AG04450 (cell line): Measurements from ENCODE around the gene ZBTB8A. TPM values are rescaled to one million over a fixed set of nuclear protein-coding genes. Genes with fewer than 3 reads are reported as not detected.

Source experiments
- CTCF ChIA-PET: fragments of 300-600, 350-600 bp; formaldehyde crosslinking; extraction: SDS; loops from one replicate; lab custom pipeline; 2022; ENCODE audit warnings: antibody characterized with exemption, inconsistent platforms; lab: Charles Lee
- POLR2A ChIA-PET: fragments of 350-600 bp; formaldehyde crosslinking; extraction: SDS; loops from one replicate; lab custom pipeline; 2021; ENCODE audit warnings: antibody characterized with exemption, inconsistent platforms; lab: Yijun Ruan, JAX
- DNase-seq: peaks from one replicate; pipeline ENCODE4 v3.0.0-alpha.2; 2011; ENCODE audit warnings: low read depth, low spot score
- H3K27ac ChIP-seq: one replicate; pipeline ENCODE4 v1.5.1; 2012; ENCODE audit warnings: low read depth, low read length, control low read depth
- H3K27me3 ChIP-seq: one replicate; pipeline ENCODE4 v1.6.0; 2012; ENCODE audit warnings: low read length; ENCODE audit not compliant: control insufficient read depth, insufficient read depth
- H3K4me3 ChIP-seq: 2 replicates; pipeline ENCODE4 v1.5.1; 2011; ENCODE audit warnings: mild to moderate bottlenecking, low read depth, low read length, control low read depth
- H3K9me3 ChIP-seq: 2 replicates; pipeline ENCODE4 v1.5.1; 2012; ENCODE audit warnings: low read length; ENCODE audit not compliant: control insufficient read depth, insufficient read depth
- polyA plus RNA-seq: library from polyadenylated mRNA; depleted of rRNA; stranded (reverse); fragments of >200 nt; gene quantifications from 2 replicates; pipeline ENCODE4 v1.2.3, GENCODE V29; 2011
- TF ChIP-seq, protein P1 (sequence below): IDR thresholded peaks from 2 replicates; pipeline ENCODE4 v1.5.1; 2011; ENCODE audit warnings: low read depth, low read length, control low read depth, inconsistent platforms

Gene ZBTB8A
- polyA plus RNA-seq, 1 experiment = 7.2 TPM

DNA sequence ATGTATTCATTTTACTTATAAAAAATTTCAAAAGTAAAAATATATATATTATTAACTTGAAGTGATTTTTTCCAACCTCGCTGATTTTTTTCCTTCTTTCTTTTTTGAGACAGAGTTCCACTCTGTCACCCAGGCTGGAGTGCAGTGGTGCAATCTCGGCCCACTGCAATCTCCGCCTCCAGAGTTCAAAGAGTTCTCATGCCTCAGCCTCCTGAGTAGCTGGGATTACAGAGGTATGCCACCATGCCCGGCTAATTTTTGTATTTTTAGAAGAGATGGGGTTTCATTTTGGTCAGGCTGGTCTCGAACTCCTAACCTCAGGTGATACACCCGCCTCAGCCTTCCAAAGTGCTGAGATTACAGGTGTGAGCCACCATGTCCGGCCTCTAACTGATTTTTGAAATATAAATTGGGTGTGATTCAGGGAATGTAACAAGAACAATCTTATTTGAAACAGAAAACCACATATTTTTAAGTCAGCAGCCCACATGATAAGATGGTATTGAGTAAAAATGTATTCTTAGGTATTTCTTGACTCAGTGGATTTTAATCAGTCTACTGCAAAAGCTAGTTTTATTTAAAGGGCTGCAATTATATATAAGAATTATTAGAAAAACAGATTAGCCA lies 44.4 kb upstream of the ZBTB8A start:
- Histone ChIP-seq H3K27me3 (no peaks in the 10 kb centered on the region), H3K4me3 (no peak overlapping the region), H3K27ac (no peak overlapping the region), H3K9me3 (no peaks in the 10 kb centered on the region)
- TF ChIP-seq, protein P1, sequence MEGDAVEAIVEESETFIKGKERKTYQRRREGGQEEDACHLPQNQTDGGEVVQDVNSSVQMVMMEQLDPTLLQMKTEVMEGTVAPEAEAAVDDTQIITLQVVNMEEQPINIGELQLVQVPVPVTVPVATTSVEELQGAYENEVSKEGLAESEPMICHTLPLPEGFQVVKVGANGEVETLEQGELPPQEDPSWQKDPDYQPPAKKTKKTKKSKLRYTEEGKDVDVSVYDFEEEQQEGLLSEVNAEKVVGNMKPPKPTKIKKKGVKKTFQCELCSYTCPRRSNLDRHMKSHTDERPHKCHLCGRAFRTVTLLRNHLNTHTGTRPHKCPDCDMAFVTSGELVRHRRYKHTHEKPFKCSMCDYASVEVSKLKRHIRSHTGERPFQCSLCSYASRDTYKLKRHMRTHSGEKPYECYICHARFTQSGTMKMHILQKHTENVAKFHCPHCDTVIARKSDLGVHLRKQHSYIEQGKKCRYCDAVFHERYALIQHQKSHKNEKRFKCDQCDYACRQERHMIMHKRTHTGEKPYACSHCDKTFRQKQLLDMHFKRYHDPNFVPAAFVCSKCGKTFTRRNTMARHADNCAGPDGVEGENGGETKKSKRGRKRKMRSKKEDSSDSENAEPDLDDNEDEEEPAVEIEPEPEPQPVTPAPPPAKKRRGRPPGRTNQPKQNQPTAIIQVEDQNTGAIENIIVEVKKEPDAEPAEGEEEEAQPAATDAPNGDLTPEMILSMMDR = no peak
- CTCF ChIA-PET = interaction anchor here (1.2 to 1.4 kb wide), 2 partner anchors 25 to 94 kb away, joined by 4 to 11 read pairs; no protein-coding TSS in a partner anchor
- no peak for DNase-seq
- POLR2A ChIA-PET = no interaction called here

DNA sequence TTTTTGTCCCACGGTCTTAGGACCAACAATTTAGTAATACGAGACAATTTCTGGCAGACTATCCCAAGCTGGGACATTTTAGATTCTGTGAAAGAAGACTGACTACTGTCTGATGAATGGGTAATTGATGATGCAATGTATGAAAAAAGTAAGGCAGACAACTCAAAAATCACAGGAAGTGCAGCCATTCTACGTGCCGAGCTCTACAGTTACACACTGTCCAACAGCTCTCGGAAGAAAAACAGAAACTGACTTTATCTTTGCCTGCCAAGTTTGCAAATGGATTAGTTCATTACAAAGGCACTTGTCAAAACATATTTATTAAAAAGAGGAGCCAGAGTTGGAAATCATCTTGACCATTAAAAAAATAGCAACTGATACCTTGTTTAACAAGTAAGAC lies 43.1 kb upstream of the ZBTB8A start:
- TF ChIP-seq, protein P1 = no peak
- ChIA-PET POLR2A (interaction anchor here (0.6 kb wide), 1 partner anchor 90 kb away, joined by 7 read pairs; no protein-coding TSS in a partner anchor), CTCF (interaction anchor here (1.2 to 1.4 kb wide), 2 partner anchors 24 to 95 kb away, joined by 4 to 11 read pairs; no protein-coding TSS in a partner anchor)
- DNase-seq = no peak
- no peak overlapping the region for H3K4me3 ChIP-seq
- no peaks in the 10 kb centered on the region for H3K9me3 ChIP-seq
- H3K27me3 ChIP-seq = no peaks in the 10 kb centered on the region
- no peak overlapping the region for H3K27ac ChIP-seq

DNA sequence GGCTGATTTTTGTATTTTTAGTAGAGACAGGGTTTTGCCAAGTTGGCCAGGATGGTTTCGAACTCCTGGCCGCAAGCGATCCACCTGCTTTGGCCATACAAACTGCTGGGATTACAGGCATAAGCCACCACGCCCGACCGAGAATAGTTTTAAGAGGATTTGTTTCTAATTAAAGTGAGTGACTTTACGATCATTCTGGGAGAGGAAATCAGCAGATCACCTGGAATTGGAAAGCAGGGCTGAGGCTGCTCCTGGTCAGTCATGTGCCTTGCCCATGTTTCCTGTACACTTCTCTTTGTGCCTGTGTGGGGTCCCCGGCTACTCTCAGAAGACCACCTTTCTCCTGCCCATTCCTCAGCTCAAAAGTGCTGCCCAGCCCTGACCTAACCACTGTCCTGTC lies 40.5 kb upstream of the ZBTB8A start:
- H3K27me3 ChIP-seq = no peaks in the 10 kb centered on the region
- CTCF ChIA-PET = interaction anchor here (1.0 kb wide), 1 partner anchor 22 kb away, joined by 6 read pairs; no protein-coding TSS in a partner anchor
- no peaks in the 10 kb centered on the region for H3K9me3 ChIP-seq
- no peak overlapping the region for H3K27ac ChIP-seq
- H3K4me3 ChIP-seq = no peak overlapping the region
- TF ChIP-seq, protein P1 = no peak
- DNase-seq = no peak
- POLR2A ChIA-PET = no interaction called here

DNA sequence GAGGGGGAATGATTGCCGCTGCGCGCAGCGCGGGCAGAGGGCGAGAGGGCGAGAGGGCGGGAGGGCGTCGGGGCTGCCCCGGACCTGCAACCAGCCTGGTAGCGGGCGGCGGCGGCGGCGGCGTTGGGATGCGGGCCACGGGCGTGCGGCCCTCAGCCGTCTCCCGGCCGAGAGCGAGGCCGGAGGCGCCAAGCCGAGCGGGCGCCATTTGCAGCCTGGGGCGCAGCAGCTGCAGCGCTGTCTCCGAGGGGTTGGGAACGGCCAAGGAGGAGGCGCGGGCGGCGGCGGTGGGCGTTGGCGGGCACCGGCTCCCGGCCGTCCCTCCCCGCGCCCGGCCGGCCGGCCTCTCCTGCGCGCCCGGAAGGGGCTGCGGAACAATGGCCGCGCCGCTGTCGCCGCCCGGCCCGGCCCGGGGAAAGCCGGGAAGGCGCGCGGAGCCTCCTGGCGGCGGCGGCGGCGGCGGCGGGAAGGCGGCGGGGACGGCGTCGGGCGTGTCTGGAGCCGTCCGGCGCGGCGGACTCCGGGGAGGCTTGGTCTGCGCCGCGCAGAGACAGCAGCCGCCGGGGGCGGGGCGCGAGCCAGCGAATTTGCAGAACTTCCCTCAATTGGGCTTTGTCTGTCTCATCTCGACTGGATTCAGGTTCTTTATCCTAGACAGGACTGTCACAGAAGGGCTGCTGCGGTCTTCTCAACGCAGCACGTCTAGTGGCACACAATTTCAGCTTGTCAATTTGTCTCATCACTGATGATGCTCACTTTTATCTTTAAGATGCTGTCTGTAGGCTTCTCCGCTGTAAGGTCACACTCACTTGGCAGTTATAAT lies 38.6 kb upstream of the ZBTB8A start:
- no peaks in the 10 kb centered on the region for H3K9me3 ChIP-seq
- ChIA-PET CTCF (interaction anchor here (0.6 kb wide), 1 partner anchor 20 kb away, joined by 3 read pairs; no protein-coding TSS in a partner anchor), POLR2A (no interaction called here)
- TF ChIP-seq, protein P1 = no peak
- H3K4me3 ChIP-seq = peak overlapping the region; percentile 62
- no peak for DNase-seq
- no peaks in the 10 kb centered on the region for H3K27me3 ChIP-seq
- peak overlapping the region; percentile 3 for H3K27ac ChIP-seq
